Midbrain (tissue), 1 donor: ENCODE results near the gene DRD4.
"Not testable (repeated sequence)": the region's sequence is repeated elsewhere in the genome, so short reads cannot be mapped to it uniquely, and the experiment has no call there.

Experiments used
- DNase-seq: peaks from one replicate; lab custom pipeline; 2025; lab: John Stamatoyannopoulos, UW

DRD4 gene

DNA sequence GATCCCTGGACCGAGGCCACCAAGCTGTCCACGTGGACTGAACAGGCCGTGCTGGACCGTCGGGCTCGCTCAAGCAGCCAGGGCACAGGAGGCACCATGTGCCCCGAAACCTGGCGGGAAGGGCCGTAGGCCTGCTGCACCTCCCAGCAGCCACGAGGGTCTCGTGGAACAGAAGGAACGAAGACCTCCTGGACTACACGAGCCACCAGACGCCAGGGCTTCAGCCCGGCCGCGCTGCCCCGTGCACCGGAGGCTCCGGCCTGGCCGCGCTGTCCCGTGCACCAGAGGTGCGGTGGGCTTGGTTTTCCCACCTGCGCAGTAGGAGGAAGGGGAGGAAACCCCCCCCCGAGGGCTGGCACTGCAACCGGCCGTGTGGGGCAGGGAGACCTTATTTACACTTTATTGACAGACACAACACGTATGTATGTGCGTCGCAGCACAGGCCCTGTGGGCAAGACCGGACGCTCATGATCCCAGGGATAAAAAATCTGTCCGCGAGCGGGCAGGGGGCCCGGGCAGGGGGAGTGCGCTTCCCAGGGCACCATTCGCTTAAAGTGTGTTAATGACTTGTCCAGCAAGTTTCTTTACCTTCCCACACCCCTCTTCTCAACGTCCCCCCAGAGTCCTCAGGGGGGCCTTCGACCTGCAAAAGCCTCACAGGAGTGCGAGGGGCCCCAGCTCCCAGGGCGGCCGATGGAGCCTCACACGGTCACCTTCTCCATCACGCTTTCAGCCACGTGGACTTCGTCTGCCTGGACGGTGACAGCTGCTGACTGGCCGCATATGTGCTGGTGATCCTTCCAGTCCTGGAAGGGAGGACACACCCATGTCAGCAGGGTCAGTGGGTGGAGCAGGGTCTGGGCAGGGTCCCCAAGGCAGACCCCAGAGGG, 7.0 kb downstream of the DRD4 start:
- no peak for DNase-seq

DNA sequence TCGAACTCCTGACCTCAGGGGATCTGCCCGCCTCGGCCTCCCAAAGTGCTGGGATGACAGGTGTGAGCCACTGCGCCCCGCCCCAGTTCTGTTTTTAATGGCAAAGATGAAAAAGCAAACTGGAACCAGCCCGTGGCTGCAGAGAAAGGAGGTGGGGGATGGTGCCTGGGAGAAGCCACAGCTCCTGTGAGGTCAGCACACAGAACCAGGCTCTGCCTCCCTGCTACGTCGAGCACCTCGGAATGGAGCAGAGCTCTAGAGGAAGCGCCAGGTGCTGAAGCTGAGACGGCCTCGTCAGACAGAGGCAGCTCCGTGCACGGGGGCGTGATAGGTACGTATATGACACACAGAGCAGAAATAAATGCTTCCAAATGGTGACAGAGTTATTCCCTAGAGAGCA, 8.5 kb downstream of the DRD4 start:
- DNase-seq: no peak

DNA sequence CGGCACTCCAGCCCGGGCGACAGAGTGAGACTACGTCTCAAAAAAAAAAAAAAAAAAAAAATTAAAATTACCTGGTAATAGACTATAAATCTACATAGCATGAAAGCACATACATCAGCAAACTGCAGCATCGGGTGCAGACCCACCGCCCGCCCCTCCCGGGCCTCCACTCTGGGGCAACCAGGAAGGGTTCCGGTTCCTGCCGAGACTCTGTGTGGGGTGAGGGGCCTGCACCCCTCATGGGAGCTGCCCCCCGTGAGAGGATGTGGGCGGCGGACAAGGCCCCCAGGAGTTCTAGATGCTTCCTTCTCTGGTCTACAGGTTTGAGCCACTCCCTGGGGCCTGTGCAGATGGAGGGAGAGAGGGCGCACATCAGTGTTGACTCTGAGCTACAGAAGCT, 9.1 kb downstream of the DRD4 start:
- DNase-seq: no peak

DNA sequence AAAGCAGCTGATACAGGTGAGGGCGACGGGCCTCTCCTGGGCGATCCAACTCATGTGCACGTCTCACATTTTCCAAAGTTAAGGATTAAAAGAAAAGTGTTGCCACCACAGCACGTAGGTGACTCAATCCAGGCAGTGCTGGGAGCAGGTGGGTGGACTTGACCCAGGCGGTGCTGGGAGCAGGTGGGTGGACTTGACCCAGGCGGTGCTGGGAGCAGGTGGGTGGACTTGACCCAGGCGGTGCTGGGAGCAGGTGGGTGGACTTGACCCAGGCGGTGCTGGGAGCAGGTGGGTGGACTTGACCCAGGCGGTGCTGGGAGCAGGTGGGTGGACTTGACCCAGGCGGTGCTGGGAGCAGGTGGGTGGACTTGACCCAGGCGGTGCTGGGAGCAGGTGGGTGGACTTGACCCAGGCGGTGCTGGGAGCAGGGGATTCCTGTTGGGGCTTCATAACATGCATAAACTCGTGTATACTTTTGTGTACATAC, 10.6 kb downstream of the DRD4 start:
- not testable (repeated sequence) for DNase-seq

DNA sequence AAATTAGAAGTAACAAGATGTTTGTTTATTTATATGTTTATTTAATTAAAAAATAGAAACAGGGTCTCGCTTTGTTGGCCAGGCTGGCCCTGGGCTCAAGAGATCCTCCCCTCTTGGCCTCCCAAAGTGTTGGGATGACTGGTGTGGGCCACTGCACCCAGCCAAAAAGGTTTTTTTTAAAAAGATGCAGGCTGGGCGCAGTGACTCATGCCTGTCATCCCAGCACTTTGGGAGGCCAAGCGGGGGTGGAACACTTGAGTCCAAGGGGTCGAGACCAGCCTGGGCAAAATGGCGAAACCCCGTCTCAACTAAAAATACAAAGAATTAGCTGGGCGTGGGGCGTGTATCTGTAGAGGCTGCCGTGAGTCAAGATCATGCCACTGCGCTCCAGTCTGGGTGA, 13.4 kb downstream of the DRD4 start:
- DNase-seq: no peak

DNA sequence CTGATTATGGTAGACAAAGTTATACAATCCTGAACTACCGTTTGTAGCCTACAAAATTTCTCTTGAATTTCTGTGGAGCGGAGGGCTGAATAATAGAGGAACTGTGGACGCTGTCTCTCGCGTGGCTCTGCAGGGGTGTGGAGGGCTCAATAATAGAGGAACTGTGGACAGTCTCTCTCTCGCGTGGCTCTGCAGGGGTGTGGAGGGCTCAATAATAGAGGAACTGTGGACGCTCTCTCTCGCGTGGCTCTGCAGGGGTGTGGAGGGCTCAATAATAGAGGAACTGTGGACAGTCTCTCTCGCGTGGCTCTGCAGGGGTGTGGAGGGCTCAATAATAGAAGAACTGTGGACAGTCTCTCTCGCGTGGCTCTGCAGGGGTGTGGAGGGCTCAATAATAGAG, 16.1 kb downstream of the DRD4 start:
- not testable (repeated sequence) for DNase-seq

DNA sequence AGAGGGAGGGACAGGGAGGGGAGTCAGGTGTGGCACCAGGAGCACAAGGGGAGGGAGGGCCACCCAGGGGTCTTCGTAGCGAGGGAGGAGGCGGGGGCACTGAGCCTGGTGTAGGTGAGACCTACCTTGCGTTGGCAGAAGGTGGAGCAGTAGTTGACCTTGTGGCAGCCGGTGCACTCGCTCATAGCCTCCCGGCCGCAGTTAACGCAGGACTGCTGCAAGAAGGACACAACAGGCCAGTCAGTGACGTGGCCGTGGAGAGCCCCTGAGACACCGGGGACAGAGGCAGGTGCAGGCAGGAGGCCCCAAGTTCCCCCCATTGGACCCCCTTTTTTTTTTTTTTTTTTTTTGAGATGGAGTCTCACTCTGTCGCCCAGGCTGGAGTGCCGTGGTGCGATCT, 16.8 kb downstream of the DRD4 start:
- no peak for DNase-seq

DNA sequence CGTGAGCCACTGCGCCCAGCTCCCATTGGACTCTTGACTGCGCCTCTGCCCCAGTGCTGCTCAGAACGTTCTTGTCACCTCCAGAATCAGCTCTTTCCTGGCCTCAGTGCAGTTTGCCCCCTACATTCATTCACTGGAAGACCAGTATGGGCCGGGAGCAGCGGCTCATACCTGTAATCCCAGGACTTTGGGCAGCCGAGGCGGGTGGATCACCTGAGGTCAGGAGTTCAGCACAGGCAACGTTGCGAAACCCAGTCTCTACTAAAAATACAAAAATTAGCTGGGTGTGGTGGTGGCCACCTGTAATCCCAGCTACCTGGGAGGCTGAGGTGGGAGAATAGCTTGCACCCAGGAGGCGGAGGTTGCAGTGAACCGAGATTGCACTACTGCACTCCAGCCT, 17.4 kb downstream of the DRD4 start:
- not testable (repeated sequence) for DNase-seq

DNA sequence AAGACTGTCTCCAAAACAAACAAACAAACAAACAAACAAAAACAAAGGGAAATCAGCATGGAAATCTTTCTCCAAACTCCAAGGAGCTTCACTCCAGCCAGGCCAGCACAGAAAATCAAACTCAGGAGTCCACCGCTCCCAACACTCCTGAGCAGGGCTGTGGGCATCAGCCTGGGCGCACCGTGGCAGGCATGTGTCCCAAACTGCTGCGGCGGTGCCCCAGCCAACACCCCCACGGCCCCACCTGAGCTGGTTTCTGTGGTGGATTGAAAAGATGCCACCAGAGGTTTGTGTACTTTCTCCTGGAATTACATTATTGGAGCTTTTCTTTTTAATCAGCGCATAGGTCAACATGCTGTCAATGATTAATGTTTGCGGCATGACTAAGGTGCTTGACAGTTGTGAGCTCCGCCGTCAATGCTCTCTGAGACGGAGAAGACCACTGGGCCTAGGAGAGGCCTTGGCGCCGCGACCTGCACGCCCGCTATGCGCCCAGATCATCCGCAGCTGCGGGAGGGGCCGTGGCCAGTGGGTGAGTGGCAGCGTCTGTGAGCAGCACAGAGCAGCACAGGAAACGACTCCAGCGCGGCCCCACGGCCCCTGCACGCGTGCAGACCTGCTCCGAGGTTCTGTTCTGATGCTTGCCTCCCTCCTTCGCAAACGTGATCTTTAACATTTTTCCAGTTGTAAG, 18.1 kb downstream of the DRD4 start:
- DNase-seq: no peak

DNA sequence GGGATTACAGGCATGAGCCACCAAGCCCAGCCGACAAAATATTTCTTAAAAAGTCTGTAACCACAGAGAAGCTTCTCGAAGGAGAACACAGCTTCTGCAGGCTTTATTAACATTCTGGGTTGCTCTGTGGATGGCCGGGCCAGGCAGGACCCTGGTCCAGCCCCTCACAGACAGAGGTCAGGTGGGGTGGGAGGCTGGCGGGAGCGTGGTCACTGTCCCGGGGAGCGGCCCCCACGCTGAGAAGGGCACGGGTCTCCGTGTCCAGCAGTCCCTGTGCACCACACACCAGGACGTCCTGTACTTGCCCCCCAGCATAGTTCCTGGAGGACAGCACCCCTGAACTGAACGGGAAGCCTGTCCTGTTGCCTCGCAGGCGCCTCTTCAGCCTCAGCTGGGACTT, 19.4 kb downstream of the DRD4 start:
- no peak for DNase-seq

DNA sequence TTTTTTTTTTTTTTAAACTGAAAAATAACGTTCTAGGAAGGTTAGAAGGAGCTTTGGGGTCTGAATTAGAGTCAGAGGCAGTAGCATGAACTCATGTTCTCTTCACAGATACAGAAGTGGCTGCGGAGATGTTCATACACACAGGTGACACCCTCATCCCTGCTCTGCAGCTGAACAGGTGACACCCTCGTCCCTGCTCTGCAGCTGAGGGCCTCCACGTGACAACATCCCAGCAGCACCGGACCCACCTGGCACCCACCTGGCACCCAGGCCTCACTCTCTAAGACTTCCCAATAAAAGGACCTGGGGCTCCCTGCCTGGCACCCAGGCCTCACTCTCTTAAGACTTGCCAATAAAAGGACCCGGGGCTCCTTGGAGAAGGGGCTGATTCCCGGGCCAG, 19.8 kb downstream of the DRD4 start:
- no peak for DNase-seq

DNA sequence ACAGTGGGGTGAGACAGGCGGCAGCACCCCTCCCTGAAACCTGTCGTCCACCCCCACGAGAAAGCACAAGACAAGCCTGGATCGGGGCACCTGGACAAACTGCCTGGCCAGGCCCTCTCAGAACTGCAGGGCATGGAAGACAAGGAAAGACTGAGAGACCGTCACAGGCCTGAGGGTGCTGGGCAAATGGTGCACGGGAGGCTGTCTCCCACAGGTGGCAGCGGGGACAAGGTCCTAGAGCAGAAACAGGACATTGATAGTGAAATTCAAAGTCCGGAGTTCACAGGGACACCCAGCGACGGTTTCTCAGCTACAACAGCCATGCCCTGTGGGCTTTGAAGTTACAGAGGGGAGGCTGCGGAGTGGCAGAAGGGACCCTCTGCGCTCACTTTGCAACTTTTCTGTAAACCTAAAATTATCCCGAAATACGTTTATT, 20.6 kb downstream of the DRD4 start:
- DNase-seq: no peak

DNA sequence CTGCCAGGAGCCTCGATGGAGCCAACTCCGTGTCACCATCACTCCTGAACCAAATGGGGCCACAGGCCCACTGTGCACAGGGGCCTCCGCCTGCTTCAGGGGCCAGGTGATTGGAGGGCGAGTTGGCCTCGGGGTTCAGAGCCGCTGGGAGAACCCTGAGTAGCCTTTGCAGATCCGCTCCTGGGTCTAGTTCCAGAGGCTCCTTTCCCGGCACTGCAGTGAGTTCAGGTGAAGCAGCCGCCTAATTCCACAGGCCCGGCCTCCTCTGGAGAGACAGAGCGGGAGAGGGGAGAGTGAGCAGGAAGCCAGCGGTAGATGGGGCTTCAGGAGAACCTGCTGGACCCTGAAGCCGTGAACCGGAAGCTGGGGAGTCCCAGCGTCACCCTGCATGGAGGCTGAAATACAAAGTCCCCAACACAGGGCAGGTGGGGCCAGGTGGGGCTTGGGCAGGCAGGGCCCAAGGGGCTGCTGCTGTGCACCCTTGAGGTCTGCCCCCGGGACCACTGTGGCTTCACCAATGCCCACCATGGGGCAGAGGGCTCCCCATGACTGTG, 22.5 kb downstream of the DRD4 start:
- no peak for DNase-seq

DNA sequence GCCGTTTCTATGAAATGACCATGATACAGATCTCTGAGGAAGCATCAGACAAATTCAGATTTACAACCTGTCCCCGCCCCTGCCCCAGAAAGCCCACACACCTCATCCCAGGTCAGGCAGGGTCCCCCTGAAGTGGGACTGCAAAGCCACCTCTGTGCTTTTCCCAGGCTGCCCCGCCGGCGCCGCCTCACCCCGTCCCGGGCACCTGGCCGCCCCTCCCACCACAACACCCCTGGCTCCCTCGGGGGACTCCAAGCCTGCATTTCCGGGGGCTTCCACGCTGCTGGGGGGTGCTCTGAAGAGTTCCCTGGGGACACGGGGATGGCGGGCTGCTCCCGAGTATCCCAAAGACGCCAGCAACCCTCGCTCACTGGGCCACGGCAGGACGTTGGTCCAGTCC, 23.2 kb downstream of the DRD4 start:
- DNase-seq: no peak

DNA sequence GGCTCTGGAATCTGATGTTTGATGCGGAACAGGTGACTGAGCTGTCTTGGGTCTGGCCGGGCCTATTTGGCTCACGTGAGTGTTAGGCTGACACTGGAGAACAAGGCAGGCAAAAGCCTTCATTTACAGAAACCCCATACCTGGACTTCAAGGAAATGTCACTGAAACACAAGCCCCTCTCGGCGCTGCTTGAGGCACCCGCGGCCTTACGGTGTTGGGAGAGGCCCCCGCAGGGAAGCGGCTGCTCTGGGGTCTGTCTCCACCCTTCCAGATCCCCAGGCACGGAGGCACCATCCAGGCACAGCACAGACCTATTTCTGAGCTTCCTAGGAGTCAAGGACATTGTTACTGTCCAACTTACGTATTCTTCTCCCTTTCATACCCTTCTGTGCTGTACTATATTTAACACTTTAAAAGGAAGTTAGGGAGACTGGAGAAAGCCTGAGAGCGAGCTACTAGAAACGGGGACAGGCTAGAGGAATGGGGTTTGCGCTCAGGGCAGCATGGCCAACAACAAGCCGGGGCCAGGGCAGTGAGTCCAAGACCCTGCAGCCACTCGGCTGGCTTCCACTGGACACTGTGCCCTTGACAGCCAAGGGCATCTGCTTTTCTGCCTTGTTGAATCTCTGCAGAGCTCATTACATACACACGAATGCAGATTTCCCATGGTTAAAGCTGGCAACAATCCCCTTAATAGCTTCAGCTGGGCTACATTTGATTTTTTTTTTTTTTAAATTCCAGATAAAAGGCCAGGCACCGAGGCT, 23.8 kb downstream of the DRD4 start:
- DNase-seq: no peak

DNA sequence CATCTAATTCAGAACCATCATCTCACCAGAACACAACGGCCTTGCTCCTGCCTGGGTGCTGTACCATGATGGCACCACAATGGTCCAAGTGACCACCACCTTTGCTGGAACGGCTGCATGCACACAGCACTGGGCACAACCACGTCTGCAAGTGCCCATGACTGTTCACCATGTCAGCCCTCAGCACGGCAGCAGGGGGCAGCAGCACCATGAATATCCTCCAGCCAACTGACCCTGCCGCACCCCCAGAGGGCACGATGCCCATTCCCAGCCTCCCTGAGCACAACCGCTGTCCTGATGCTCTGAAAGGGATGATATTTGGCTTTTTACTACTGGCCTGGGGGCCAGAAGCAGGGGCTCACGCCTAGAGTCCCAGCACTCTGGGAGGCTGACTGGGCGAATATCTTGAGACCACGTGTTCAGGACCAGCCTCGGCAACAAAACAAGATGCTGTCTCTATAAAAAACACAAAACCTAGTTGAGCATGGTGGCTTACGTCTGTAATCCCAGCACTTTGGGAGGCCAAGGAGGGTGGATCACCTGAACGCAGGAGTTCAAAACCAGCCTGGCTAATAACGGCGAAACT, 25.7 kb downstream of the DRD4 start:
- DNase-seq: peak; percentile 78

DNA sequence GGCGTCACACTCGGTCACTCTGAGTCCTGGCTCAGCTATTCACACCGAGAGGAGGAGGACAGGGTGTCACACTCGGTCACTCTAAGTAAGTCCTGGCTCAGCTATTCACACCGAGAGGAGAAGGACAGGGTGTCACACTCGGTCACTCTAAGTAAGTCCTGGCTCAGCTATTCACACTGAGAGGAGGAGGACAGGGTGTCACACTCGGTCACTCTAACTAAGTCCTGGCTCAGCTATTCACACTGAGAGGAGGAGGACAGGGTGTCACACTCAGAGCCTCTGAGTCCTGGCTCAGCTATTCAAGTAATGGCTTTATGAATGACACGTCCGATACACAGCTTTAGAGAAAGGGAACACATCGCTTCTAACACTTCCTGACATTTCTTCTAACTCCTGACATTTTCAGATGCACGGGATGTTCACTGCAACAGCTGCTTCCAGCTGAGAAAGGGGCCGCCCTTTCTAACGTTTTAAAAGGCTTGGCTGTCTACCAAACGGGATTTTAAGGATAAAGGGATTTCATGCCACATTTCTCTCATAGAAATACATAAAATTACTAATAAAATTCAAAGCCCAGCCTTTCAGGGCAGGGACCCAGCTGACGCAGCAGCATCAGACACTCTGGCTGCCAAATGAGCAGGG, 28.1 kb downstream of the DRD4 start:
- DNase-seq: peak; percentile 6

DNA sequence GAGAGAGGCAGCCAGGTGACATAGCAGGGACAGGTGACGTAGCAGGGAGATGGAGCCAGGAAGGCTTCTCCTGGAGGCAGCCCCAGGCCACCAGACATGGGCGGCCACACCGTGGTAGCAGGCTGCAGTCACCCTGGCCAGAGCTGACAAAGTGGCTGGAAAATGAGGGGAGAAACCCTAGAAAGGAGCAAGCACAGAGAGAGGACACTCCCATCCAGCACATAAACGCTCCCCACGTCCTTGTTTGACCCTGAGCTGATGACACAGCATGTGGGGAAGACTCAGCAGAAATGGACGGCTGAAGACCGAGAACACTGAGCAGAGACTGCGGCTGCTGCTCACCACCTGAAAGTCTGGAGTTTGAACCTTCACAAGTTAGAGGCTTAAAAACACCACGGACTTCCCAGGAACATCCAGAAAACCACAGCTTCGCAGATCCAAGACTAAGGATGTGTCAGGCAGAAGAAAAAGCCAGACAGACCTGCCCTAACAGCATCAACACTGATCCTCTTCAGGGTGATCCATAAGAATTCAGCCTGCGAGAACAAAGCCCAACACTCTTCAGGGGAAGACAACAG, 28.7 kb downstream of the DRD4 start:
- DNase-seq: no peak

DNA sequence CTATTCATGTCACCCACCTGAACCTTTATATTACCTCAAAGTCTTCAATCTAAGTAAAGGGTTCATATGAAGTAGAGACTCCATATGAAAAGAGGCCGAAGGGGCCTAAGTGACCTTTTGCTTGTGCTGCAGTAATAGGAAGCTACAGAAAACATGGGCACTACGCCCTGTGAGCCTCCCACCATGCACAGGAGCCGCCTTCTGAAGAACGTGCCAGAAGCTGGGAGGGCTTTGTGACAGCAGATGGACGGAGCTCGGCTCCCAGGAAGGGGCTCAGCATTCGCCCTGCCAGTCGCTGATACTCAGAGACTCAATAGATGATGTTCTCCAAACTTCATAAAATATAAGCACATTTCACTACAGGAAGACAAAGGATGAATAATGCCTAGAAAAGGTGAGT, 36.8 kb downstream of the DRD4 start:
- DNase-seq: no peak

DNA sequence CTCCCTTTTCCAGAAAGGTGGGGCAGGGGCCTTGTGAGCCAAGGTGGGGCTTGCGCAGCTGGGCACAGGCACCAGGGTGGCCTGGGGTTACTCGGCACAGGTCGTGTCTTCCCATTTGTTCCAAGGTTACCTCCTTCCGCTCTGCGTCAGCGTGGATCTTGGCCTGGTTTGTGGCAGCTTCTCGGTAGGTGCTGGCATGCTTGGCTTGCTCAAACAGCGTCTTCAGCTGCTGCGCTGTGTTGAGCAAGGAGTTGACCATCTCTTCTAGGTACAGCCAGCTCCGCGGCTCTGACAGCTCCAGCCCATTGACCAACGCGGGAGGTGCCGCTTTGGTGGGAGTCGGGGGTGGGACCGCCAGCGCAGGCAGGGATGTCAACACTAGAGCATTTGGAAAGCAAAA, 37.3 kb downstream of the DRD4 start:
- no peak for DNase-seq

DNA sequence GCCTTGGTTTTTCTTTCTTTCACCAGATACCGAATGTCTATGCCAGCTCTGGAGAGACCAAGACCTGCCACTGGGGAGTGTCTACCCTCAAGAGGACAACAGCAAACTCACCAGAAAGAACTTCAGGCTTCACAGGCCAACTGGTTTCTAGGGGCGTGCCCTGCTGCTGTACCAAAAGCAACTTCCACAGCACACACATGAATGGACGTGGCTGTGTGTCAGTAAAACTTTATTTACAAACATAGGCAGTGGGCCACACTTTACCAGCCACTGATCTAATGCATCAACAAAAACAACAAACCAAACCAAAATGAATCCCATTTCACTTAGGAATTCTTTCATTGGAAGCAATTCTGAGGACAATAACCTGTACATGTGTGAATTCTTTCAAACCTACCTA, 41.2 kb downstream of the DRD4 start:
- no peak for DNase-seq
